Activated CD4-positive, alpha-beta T cell treated with anti-CD3 and anti-CD28 coated beads, Interleukin-2, Interleukin-4, amounts not matched to agents 100 ng/mL and 50 ng/mL, durations not matched to agents 16 hours and 8 hours (primary cell): ENCODE measurements around the gene ANKS1A.

Source experiments
- DNase-seq: peaks from one replicate; pipeline ENCODE4 v3.0.0-alpha.2; 2020; ENCODE audit warnings: low spot score

ANKS1A gene

DNA sequence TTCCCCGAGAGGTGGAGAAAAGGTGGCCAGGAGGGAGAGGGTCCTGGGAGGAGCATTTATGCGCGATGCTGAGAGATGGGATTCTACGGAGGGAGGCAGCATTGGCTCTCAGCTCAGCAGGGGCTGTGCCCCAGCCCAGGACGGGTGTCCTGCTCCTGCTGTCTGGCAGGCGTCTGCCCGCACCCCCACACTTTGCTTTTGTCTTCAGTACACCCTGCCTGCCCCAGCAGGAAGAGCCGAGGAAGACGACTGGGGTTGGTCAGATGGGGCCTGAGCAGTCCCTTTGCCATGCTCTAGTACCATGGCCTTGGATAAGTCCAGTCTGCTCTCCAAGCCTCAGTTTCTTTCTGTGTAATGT is 183.6 kb downstream of the ANKS1A start:
- DNase-seq, result no peak

- no peak for DNase-seq
These were observed 184.2 kb downstream of the ANKS1A start for GRCh38 chr6:35073211-35073610.

DNA sequence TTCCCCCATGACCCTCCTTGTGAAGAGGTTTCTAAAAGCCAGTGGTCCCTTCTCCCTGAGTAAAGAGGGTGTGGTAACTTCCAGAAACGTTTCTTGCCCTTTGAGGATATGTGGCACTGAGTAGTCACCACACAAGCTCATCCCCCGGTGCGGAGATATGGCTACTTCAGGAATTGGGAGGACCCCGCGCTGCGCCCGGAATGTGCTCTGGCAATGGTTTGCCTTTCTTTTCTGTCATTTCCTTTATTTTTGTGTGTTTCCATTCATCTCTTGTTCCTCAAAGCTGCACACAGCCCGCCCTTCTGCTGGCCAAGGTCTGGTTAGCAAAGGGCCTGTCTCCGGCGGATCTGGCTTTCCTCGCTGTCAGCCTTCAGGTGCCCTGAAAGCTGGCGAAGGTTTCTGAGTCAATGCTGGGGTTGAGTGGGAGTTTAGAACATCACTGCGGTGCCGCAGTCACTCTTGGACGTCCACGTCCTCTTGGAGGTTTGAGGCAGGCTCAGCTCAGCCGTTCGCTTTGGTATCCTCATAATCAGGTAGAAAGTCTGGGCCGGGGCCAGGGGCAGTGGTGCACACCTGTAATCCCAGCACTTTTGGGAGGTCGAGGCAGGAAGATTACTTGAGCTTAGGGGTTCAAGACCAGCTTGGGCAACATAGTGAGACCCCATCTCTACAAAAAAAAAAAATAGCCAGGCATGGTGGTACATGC is 184.9 kb downstream of the ANKS1A start:
- DNase-seq, result no peak

GRCh38 chr6:35076997-35077712 is 188.1 kb downstream of the ANKS1A start:
- DNase-seq, result no peak

GRCh38 chr6:35077713-35078105 is 188.7 kb downstream of the ANKS1A start:
- no peak for DNase-seq

GRCh38 chr6:35078226-35078850 is 189.3 kb downstream of the ANKS1A start:
- DNase-seq, result no peak

DNA sequence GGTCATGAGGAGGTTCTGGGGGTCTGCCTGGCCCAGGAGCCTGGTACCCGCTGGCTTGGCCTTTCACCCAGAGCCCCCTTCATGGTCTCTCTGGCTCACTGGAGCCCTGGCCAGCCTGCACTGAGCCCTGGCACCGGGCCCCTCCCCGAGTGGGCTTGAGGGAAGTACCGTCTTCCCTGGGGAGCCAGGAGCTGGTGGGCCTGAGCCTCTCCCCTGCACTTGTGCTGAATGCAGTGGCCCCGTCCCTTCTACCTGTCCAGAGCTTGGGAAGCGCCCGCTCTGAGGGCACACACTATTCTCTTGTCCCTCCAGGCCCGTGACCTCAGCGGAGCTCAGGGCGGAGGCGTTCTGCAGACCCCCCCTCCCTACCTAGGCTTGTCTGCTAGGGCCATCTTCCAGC is 189.8 kb downstream of the ANKS1A start:
- no peak for DNase-seq

DNA sequence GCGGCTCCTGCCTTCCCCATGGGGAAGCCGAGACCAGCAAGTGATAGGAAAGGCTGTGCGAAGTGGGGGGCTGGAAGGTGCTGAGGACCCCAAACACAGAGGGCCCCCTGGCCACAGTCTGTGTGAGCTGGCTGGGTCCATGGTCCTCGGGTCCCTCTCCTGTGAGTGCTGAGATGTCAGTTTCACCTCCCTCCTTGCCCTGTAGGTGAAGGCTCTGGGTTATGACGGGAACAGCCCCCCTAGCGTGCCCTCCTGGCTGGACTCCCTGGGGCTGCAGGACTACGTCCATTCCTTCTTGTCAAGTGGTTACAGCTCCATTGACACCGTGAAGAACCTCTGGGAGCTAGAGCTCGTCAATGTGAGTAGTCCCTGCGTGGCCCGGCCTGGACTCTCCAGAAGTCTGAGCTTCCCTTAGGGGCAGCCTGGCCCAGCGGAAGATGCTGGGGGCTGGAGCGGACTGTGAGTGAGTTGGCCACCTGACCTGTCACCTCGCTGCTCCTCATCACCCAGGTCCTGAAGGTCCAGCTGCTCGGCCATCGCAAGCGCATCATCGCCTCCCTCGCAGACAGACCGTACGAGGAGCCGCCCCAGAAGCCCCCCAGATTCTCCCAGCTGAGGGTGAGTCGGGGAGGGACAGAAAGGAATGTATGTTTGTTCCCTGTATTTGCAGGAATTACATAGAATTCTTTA is 190.4 kb downstream of the ANKS1A start:
- DNase-seq, result no peak

GRCh38 chr6:35080016-35080680 is 191.1 kb downstream of the ANKS1A start:
- no peak for DNase-seq

DNA sequence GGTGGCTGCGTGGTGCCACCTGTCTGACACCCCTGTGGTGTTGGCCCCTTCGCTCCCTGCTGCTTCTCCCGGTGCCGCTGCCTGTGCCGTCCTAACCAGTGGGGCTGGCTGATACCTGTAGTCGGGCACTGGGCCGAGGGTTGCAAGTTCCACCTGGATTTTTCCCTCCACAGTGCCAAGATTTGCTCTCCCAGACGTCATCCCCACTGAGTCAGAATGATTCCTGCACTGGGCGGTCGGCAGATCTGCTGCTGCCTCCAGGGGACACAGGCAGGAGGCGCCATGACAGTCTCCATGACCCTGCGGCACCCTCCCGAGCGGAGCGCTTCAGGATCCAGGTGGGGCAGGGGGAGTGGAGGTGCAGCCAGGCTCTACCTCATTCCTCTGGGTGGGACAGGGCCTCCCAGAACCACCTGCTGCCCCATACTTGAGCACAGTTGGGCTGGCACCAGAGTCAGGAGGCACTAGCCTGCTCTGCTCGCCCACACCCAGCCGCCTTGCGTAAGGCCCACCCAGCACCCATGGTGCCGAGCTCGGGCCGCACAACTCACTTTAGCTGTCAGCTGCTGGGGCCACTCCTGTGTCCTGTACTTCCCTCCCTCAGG is 191.9 kb downstream of the ANKS1A start:
- DNase-seq, result no peak

GRCh38 chr6:35081426-35081851 is 192.4 kb downstream of the ANKS1A start:
- no peak for DNase-seq

- DNase-seq, result no peak
These were observed 193.1 kb downstream of the ANKS1A start for GRCh38 chr6:35082046-35082732.

- no peak for DNase-seq
These were observed 193.8 kb downstream of the ANKS1A start for GRCh38 chr6:35082733-35083403.

DNA sequence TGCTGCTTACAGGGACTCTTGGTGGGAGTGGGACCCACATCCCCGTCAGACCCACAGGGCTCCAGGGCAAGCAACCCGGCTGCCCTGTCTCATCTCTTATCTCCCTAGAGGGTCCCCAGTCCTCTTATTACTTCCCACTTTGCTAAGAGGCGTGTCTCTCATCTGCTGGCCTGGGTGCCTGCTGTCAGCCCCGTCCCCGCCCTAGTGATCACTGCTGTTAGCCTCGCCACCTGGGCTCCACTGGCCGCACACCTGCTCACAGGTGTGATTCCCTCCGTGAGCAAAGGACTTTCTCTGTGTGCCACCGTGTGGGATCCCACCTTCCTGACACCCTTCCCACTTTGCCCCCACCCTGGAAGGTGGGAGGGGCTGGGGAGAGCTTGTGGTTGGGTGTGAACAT is 194.5 kb downstream of the ANKS1A start:
- DNase-seq, result no peak

DNA sequence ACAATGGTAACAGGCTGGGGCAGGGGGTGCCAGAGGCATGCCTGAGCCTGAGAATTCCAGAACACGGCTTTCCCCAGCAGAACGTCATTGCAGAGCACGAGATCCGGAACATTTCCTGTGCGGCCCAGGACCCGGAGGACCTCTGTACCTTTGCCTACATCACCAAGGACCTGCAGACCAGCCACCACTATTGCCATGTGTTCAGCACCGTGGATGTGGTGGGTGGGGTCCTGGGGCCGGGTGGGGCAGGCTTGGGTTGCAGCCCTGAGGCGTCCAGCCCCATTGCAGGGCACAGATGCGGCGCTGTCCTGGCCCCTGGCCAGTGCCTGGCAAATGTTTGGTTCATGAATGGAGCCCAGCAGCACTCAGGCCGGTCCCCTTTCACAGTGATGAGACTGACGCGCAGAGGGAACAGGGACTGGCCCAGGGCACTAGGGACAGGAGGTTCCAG is 195.0 kb downstream of the ANKS1A start:
- DNase-seq, result no peak

DNA sequence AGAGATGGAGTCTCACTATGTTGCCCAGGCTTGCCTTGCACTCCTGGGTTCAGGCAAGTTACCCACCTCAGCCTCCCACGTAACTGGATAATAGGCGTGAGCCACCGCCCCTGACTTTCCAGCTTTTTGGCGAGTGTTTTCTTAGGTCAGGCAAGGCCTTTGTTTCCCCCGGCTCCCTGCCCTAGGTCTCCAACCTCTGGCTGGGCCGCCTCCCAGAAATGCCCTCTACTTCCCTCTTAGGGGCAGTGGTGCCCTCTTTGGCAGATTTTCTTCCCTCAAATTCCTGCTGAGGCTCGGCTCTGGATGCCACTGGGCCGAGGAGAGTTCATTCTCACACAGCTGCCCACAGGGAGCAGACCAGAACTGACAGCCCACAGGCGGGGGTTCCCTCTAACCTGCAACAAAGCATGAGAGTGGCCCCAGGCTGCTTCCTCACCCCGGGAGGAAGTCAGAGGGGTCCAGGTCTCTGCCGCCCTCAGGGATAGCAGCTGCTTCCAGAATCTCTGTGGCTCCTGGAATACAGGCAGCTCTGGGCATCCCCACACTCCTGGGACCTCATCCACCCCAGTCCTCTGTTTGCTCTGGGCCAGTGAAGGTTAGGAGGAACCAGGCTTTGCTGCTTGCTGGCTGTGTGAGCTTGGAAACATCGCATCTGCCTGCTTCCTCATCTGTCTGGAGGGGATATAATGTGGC is 195.6 kb downstream of the ANKS1A start:
- DNase-seq, result no peak

GRCh38 chr6:35085359-35086281 is 196.6 kb downstream of the ANKS1A start:
- DNase-seq, result no peak

DNA sequence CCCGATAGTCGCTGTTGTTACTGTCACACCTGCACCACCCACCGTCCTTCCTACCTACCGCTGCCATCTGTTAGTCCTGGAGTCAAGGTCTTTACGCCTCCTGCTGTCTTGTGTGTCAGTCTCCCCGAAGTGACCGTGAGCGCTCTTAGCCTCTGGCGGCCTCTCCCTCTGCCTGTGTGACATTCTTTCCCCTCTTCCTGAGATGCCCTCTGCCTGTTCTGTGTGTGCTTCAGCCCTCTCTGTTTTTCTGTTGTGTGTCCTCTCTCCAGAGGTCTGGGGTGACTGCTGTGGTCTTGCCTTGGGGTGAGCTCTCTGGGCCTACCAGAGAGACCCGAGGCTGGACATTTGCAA is 197.2 kb downstream of the ANKS1A start:
- no peak for DNase-seq
